Vagina (tissue), 2 donors: Measurements from ENCODE around the gene NIFK.

Experiments used
- POLR2A ChIP-seq, 2 donors: fragments of 450-650 bp; IDR thresholded peaks; one replicate each; pipeline ENCODE4 v1.6.1; 2017; ENCODE audit warnings: antibody characterized with exemption in 2 of 2, mild to moderate bottlenecking in 2 of 2, moderate library complexity in 2 of 2
- TF ChIP-seq, protein P1 (sequence below), 3 experiments: fragments of 450-650 bp in 2 of 3; fragments of 200-600 bp in 1 of 3; sonication (generic) in 1 of 3; IDR thresholded peaks; one replicate each; pipeline ENCODE4 v1.5.1; 2017 to 2019; ENCODE audit warnings: antibody characterized with exemption in 3 of 3, mild to moderate bottlenecking in 2 of 3, moderate library complexity in 2 of 3

DNA sequence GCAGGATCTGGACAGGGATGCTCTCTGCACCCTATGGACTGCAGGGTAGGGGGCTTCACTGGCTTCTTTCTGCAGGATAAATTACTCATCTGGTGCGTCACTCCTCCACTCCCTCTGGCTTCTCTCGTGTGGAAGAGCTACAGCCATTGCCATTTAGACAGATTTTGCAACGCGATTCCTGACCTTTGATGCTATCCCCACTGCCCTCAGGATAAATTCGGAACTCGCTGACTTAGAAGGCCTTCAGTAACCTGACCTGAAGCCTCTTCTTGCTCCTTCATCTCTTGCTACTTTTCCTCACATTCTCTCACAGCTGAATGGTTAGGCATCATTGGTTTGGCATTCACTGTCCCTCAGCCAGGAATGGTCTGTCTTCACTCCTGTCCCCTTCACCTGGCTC is 5.3 kb downstream of the NIFK start:
- TF ChIP-seq, protein P1, sequence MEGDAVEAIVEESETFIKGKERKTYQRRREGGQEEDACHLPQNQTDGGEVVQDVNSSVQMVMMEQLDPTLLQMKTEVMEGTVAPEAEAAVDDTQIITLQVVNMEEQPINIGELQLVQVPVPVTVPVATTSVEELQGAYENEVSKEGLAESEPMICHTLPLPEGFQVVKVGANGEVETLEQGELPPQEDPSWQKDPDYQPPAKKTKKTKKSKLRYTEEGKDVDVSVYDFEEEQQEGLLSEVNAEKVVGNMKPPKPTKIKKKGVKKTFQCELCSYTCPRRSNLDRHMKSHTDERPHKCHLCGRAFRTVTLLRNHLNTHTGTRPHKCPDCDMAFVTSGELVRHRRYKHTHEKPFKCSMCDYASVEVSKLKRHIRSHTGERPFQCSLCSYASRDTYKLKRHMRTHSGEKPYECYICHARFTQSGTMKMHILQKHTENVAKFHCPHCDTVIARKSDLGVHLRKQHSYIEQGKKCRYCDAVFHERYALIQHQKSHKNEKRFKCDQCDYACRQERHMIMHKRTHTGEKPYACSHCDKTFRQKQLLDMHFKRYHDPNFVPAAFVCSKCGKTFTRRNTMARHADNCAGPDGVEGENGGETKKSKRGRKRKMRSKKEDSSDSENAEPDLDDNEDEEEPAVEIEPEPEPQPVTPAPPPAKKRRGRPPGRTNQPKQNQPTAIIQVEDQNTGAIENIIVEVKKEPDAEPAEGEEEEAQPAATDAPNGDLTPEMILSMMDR (IDR thresholded peaks at IDR 0.05): no peak
- TF ChIP-seq POLR2A (IDR thresholded peaks at IDR 0.05): no peak
